GM18870 (cell line): ENCODE results near the gene XRRA1.

ENCODE experiments used
- ATAC-seq: cut with Tn5 transposase; IDR thresholded peaks from one replicate; pipeline ENCODE4 v1.9.1; 2021; ENCODE audit warnings: moderate library complexity; ENCODE audit not compliant: unreplicated experiment

XRRA1 gene

GRCh38 chr11:74952752-74953151, 3.9 kb upstream of the XRRA1 start:
- no peak for ATAC-seq

GRCh38 chr11:74951226-74951625, 2.3 kb upstream of the XRRA1 start:
- ATAC-seq = no peak

GRCh38 chr11:74950374-74950969, 1.6 kb upstream of the XRRA1 start:
- ATAC-seq = no peak

- ATAC-seq = no peak
These were observed 854 bp upstream of the XRRA1 start for GRCh38 chr11:74949753-74950137.

GRCh38 chr11:74948546-74948897, 369 bp downstream of the XRRA1 start:
- ATAC-seq = peak; percentile 8

GRCh38 chr11:74942073-74942759, 6.7 kb downstream of the XRRA1 start:
- ATAC-seq = no peak

- no peak for ATAC-seq
These were observed 7.4 kb downstream of the XRRA1 start for GRCh38 chr11:74941492-74941891.

- ATAC-seq = no peak
These were observed 11.0 kb downstream of the XRRA1 start for GRCh38 chr11:74937696-74938475.

- no peak for ATAC-seq
These were observed 11.9 kb downstream of the XRRA1 start for GRCh38 chr11:74936976-74937375.

- ATAC-seq = no peak
These were observed 12.8 kb downstream of the XRRA1 start for GRCh38 chr11:74936087-74936486.

GRCh38 chr11:74935285-74935684, 13.6 kb downstream of the XRRA1 start:
- no peak for ATAC-seq

- ATAC-seq = no peak
These were observed 15.1 kb downstream of the XRRA1 start for GRCh38 chr11:74933765-74934164.

- no peak for ATAC-seq
These were observed 16.1 kb downstream of the XRRA1 start for GRCh38 chr11:74932797-74933196.

GRCh38 chr11:74932169-74932568, 16.7 kb downstream of the XRRA1 start:
- no peak for ATAC-seq

- ATAC-seq = no peak
These were observed 19.2 kb downstream of the XRRA1 start for GRCh38 chr11:74929431-74930363.

- no peak for ATAC-seq
These were observed 21.4 kb downstream of the XRRA1 start for GRCh38 chr11:74927496-74927895.

- ATAC-seq = no peak
These were observed 22.4 kb downstream of the XRRA1 start for GRCh38 chr11:74926304-74927030.

- no peak for ATAC-seq
These were observed 23.6 kb downstream of the XRRA1 start for GRCh38 chr11:74925281-74925680.

- no peak for ATAC-seq
These were observed 25.8 kb downstream of the XRRA1 start for GRCh38 chr11:74923125-74923524.

GRCh38 chr11:74909812-74910211, 39.1 kb downstream of the XRRA1 start:
- ATAC-seq = no peak
